Measurements from ENCODE around the gene FBXL7.

DNA sequence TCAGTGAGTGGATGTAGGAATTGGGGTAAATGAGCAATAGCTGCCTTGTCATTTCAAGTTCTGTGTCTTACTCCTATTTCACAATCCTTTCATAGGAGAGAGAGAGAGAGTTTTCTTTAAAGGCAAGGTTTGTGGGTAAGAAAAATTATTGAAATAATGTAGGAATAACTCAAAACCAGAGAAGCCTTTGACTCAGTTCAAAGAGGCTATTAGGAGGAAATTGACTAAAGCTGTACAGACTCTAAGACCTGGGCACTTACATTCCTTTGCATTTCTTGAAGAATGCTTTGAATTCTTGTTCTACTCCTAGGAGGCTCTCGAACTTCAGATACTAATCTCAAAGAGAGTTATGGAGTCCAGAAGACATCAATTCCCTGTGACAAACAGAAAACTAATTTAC lies 257.1 kb downstream of the FBXL7 start:
- TF ChIP-seq, protein P1, sequence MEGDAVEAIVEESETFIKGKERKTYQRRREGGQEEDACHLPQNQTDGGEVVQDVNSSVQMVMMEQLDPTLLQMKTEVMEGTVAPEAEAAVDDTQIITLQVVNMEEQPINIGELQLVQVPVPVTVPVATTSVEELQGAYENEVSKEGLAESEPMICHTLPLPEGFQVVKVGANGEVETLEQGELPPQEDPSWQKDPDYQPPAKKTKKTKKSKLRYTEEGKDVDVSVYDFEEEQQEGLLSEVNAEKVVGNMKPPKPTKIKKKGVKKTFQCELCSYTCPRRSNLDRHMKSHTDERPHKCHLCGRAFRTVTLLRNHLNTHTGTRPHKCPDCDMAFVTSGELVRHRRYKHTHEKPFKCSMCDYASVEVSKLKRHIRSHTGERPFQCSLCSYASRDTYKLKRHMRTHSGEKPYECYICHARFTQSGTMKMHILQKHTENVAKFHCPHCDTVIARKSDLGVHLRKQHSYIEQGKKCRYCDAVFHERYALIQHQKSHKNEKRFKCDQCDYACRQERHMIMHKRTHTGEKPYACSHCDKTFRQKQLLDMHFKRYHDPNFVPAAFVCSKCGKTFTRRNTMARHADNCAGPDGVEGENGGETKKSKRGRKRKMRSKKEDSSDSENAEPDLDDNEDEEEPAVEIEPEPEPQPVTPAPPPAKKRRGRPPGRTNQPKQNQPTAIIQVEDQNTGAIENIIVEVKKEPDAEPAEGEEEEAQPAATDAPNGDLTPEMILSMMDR (IDR thresholded peaks at IDR 0.05 in 8 of 11, conservative IDR thresholded peaks at IDR 0.05 in 3 of 11): no peak
- no peak for TF ChIP-seq POLR2AphosphoS5 (IDR thresholded peaks at IDR 0.05)

Measured in spleen (tissue), 7 donors.